Neural progenitor cell (in vitro differentiated cells): ENCODE data around the gene CTU1. TPM values are rescaled to one million over a fixed set of nuclear protein-coding genes. Genes with fewer than 3 reads are reported as not detected.

Experiments used
- DNase-seq: peaks from one replicate; pipeline ENCODE4 v3.0.0-alpha.2; 2016; ENCODE audit warnings: low spot score
- H2AFZ ChIP-seq: fragments of 200-600 bp; sonication (generic); replicated peaks from 2 replicates; pipeline ENCODE4 v1.6.1; 2016; ENCODE audit warnings: antibody characterized with exemption
- H3F3A ChIP-seq: fragments of 200-600 bp; sonication (generic); 2 replicates; pipeline ENCODE4 v1.6.1; 2016; ENCODE audit warnings: antibody characterized with exemption, low read depth
- H3K27ac ChIP-seq: fragments of 200-600 bp; sonication (generic); 2 replicates; pipeline ENCODE4 v1.5.1; 2016; ENCODE audit warnings: mild to moderate bottlenecking
- H3K27me3 ChIP-seq: fragments of 200-600 bp; sonication (generic); 2 replicates; pipeline ENCODE4 v1.6.1; 2016; ENCODE audit warnings: mild to moderate bottlenecking, moderate library complexity
- H3K36me3 ChIP-seq: fragments of 200-600 bp; sonication (generic); 2 replicates; pipeline ENCODE4 v1.5.1; 2016
- H3K4me1 ChIP-seq: fragments of 200-600 bp; sonication (generic); 2 replicates; pipeline ENCODE4 v1.6.1; 2016; ENCODE audit warnings: mixed run types
- H3K4me2 ChIP-seq: fragments of 200-600 bp; sonication (generic); 2 replicates; pipeline ENCODE4 v1.6.1; 2016
- H3K4me3 ChIP-seq: fragments of 200-600 bp; sonication (generic); 2 replicates; pipeline ENCODE4 v1.5.1; 2016
- H3K79me2 ChIP-seq: fragments of 200-600 bp; sonication (generic); 2 replicates; pipeline ENCODE4 v1.6.1; 2016; ENCODE audit warnings: low read depth
- H3K9ac ChIP-seq: fragments of 200-600 bp; sonication (generic); 2 replicates; pipeline ENCODE4 v1.6.1; 2016
- H3K9me3 ChIP-seq: fragments of 200-600 bp; sonication (generic); 2 replicates; pipeline ENCODE4 v1.5.1; 2016; ENCODE audit warnings: low read depth
- H4K20me1 ChIP-seq: fragments of 200-600 bp; sonication (generic); 2 replicates; pipeline ENCODE4 v1.6.1; 2016; ENCODE audit warnings: low read depth
- H3K27ac Mint-ChIP-seq: 3 replicates; pipeline ENCODE4 v1.8.0; 2021; ENCODE audit warnings: mixed read lengths
- H3K27me3 Mint-ChIP-seq: 2 replicates; pipeline ENCODE4 v1.8.0; 2022; ENCODE audit warnings: low read depth, mild to moderate bottlenecking, inconsistent platforms, moderate library complexity, mixed read lengths; ENCODE audit not compliant: insufficient read depth
- H3K36me3 Mint-ChIP-seq: 3 replicates; pipeline ENCODE4 v1.8.0; 2021; ENCODE audit warnings: mixed read lengths
- H3K4me1 Mint-ChIP-seq: 3 replicates; pipeline ENCODE4 v1.8.0; 2021; ENCODE audit warnings: mixed read lengths
- H3K4me3 Mint-ChIP-seq: 3 replicates; pipeline ENCODE4 v1.8.0; 2021; ENCODE audit warnings: mild to moderate bottlenecking, moderate library complexity, mixed read lengths
- H3K9me3 Mint-ChIP-seq: 3 replicates; pipeline ENCODE4 v1.8.0; 2020; ENCODE audit warnings: mixed read lengths
- EZH2 ChIP-seq: fragments of 200-600 bp; sonication (generic); IDR thresholded peaks from 2 replicates; pipeline ENCODE4 v1.6.1; 2017; ENCODE audit warnings: antibody characterized with exemption, mild to moderate bottlenecking, moderate library complexity
- EZH2phosphoT487 ChIP-seq: fragments of 200-600 bp; sonication (generic); IDR thresholded peaks from 2 replicates; pipeline ENCODE4 v1.6.1; 2017; ENCODE audit warnings: antibody characterized with exemption
- total RNA-seq: library from RNA; depleted of rRNA; stranded (reverse); fragments of >200 nt; gene quantifications from 2 replicates; pipeline ENCODE4 v1.2.3, GENCODE V29; 2015; ENCODE audit warnings: low replicate concordance
- TF ChIP-seq, protein P1 (sequence below): fragments of 200-600 bp; sonication (generic); IDR thresholded peaks from 2 replicates; pipeline ENCODE4 v1.5.1; 2017; ENCODE audit warnings: antibody characterized with exemption, mild to moderate bottlenecking

CTU1 gene
- total RNA-seq, 1 donor from 2014 or later = 0.24 TPM

GRCh38 chr19:51136851-51137551 is 28.8 kb upstream of the CTU1 start:
- no peaks in the 10 kb centered on the region for H3K27me3 ChIP-seq
- TF ChIP-seq EZH2 (no peak), EZH2phosphoT487 (no peak)
- TF ChIP-seq, protein P1, sequence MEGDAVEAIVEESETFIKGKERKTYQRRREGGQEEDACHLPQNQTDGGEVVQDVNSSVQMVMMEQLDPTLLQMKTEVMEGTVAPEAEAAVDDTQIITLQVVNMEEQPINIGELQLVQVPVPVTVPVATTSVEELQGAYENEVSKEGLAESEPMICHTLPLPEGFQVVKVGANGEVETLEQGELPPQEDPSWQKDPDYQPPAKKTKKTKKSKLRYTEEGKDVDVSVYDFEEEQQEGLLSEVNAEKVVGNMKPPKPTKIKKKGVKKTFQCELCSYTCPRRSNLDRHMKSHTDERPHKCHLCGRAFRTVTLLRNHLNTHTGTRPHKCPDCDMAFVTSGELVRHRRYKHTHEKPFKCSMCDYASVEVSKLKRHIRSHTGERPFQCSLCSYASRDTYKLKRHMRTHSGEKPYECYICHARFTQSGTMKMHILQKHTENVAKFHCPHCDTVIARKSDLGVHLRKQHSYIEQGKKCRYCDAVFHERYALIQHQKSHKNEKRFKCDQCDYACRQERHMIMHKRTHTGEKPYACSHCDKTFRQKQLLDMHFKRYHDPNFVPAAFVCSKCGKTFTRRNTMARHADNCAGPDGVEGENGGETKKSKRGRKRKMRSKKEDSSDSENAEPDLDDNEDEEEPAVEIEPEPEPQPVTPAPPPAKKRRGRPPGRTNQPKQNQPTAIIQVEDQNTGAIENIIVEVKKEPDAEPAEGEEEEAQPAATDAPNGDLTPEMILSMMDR = no peak
- no peak overlapping the region for H3K9ac ChIP-seq
- H3K4me2 ChIP-seq = no peak overlapping the region
- H3K27ac ChIP-seq = no peak overlapping the region
- no peak for DNase-seq
- Mint-ChIP-seq H3K27ac (no peak overlapping the region), H3K4me3 (peak overlapping the region; percentile 9), H3K9me3 (peaks cover 4% of the 10 kb centered on the region), H3K36me3 (no peaks in the 10 kb centered on the region), H3K4me1 (peaks cover 22% of the 10 kb centered on the region), H3K27me3 (peaks cover 4% of the 10 kb centered on the region)
- H2AFZ ChIP-seq = no peak overlapping the region
- H4K20me1 ChIP-seq = no peaks in the 10 kb centered on the region
- H3K79me2 ChIP-seq = no peaks in the 10 kb centered on the region
- no peaks in the 10 kb centered on the region for H3K9me3 ChIP-seq
- H3K4me1 ChIP-seq = peaks cover 4% of the 10 kb centered on the region
- H3K36me3 ChIP-seq = no peaks in the 10 kb centered on the region
- no peaks in the 10 kb centered on the region for H3F3A ChIP-seq
- H3K4me3 ChIP-seq = no peak overlapping the region

- Histone ChIP-seq H3K9me3 (no peaks in the 10 kb centered on the region), H3K9ac (no peak overlapping the region), H3K4me2 (no peak overlapping the region), H3K27ac (no peak overlapping the region), H4K20me1 (no peaks in the 10 kb centered on the region), H2AFZ (no peak overlapping the region), H3K27me3 (no peaks in the 10 kb centered on the region), H3K4me1 (peaks cover 4% of the 10 kb centered on the region), H3K79me2 (no peaks in the 10 kb centered on the region), H3F3A (no peaks in the 10 kb centered on the region), H3K36me3 (no peaks in the 10 kb centered on the region), H3K4me3 (no peak overlapping the region)
- no peak for DNase-seq
- no peaks in the 10 kb centered on the region for H3K36me3 Mint-ChIP-seq
- TF ChIP-seq, protein P1 = no peak
- TF ChIP-seq EZH2 (no peak), EZH2phosphoT487 (no peak)
- no peak overlapping the region for H3K27ac Mint-ChIP-seq
- peaks cover 4% of the 10 kb centered on the region for H3K9me3 Mint-ChIP-seq
- H3K27me3 Mint-ChIP-seq = peaks cover 2% of the 10 kb centered on the region
- peaks cover 20% of the 10 kb centered on the region for H3K4me1 Mint-ChIP-seq
- no peak overlapping the region for H3K4me3 Mint-ChIP-seq
Measured at GRCh38 chr19:51135986-51136762, 28.0 kb upstream of the CTU1 start.

- Mint-ChIP-seq H3K27me3 (peaks cover 2% of the 10 kb centered on the region), H3K27ac (no peak overlapping the region), H3K36me3 (no peaks in the 10 kb centered on the region), H3K4me1 (peaks cover 8% of the 10 kb centered on the region), H3K9me3 (peaks cover 4% of the 10 kb centered on the region), H3K4me3 (no peak overlapping the region)
- Histone ChIP-seq H4K20me1 (no peaks in the 10 kb centered on the region), H3K9me3 (no peaks in the 10 kb centered on the region), H3K36me3 (no peaks in the 10 kb centered on the region), H3F3A (no peaks in the 10 kb centered on the region), H3K9ac (no peak overlapping the region), H3K4me1 (no peaks in the 10 kb centered on the region), H2AFZ (no peak overlapping the region), H3K27ac (no peak overlapping the region), H3K4me2 (no peak overlapping the region), H3K4me3 (no peak overlapping the region), H3K79me2 (no peaks in the 10 kb centered on the region), H3K27me3 (no peaks in the 10 kb centered on the region)
- TF ChIP-seq, protein P1 = no peak
- no peak for TF ChIP-seq EZH2phosphoT487
- TF ChIP-seq EZH2 = no peak
- no peak for DNase-seq
Measured at GRCh38 chr19:51135004-51135403, 26.8 kb upstream of the CTU1 start.
